Measurements from ENCODE around the gene NDUFV2. TPM values are rescaled to one million over a fixed set of nuclear protein-coding genes. Genes with fewer than 3 reads are reported as not detected.
A peak's percentile ranks its signal among the peaks of the same experiment; 100 is the strongest.

Gene NDUFV2
- total RNA-seq, 1 donor from 2014 or later: 381 TPM

GRCh38 chr18:9132628-9133027, 30.1 kb downstream of the NDUFV2 start:
- Mint-ChIP-seq H3K4me1 (ENCODE audit: low read depth) (peaks cover 40% of the 10 kb centered on the region), H3K27ac (no peak overlapping the region), H3K27me3 (ENCODE audit: insufficient read depth) (no peaks in the 10 kb centered on the region), H3K36me3 (ENCODE audit: low read depth) (peaks cover 48% of the 10 kb centered on the region), H3K9me3 (no peaks in the 10 kb centered on the region), H3K4me3 (no peak overlapping the region)
- intact Hi-C loops (cut with micrococcal nuclease): loop anchor here (10.0 kb wide), 1 partner anchor 782 kb away; the partner anchor contains the start of gene VAPA
- DNase-seq (ENCODE audit: low spot score): no peak

- Mint-ChIP-seq H3K36me3 (ENCODE audit: low read depth) (peaks cover 43% of the 10 kb centered on the region), H3K4me1 (ENCODE audit: low read depth) (peaks cover 41% of the 10 kb centered on the region), H3K9me3 (no peaks in the 10 kb centered on the region), H3K27ac (peak overlapping the region; percentile 75), H3K4me3 (no peak overlapping the region), H3K27me3 (ENCODE audit: insufficient read depth) (no peaks in the 10 kb centered on the region)
- no peak for DNase-seq (ENCODE audit: low spot score)
- intact Hi-C loops (cut with micrococcal nuclease): loop anchor here (10.0 kb wide), 1 partner anchor 782 kb away; the partner anchor contains the start of gene VAPA
These were observed 30.7 kb downstream of the NDUFV2 start for GRCh38 chr18:9133225-9133624.

- no peaks in the 10 kb centered on the region for H3K27me3 Mint-ChIP-seq (ENCODE audit: insufficient read depth)
- peaks cover 46% of the 10 kb centered on the region for H3K4me1 Mint-ChIP-seq (ENCODE audit: low read depth)
- intact Hi-C loops (cut with micrococcal nuclease): loop anchor here (5.0 to 10.0 kb wide), 2 partner anchors 477 to 780 kb away; partner anchors contain the start of genes PPP4R1 and VAPA
- H3K36me3 Mint-ChIP-seq (ENCODE audit: low read depth): peaks cover 40% of the 10 kb centered on the region
- H3K27ac Mint-ChIP-seq: peak overlapping the region; percentile 99
- DNase-seq (ENCODE audit: low spot score): no peak
- H3K4me3 Mint-ChIP-seq: peak overlapping the region; percentile 94
- no peaks in the 10 kb centered on the region for H3K9me3 Mint-ChIP-seq
These were observed 32.8 kb downstream of the NDUFV2 start for GRCh38 chr18:9135081-9135911.

- peak overlapping the region; percentile 99 for H3K27ac Mint-ChIP-seq
- H3K9me3 Mint-ChIP-seq: no peaks in the 10 kb centered on the region
- H3K36me3 Mint-ChIP-seq (ENCODE audit: low read depth): peaks cover 41% of the 10 kb centered on the region
- intact Hi-C loops (cut with micrococcal nuclease): loop anchor here (1.0 to 10.0 kb wide), 10 partner anchors 19 to 779 kb away; partner anchors contain the start of genes NDUFV2, PPP4R1, RALBP1 and TWSG1
- H3K4me3 Mint-ChIP-seq: peak overlapping the region; percentile 94
- peaks cover 49% of the 10 kb centered on the region for H3K4me1 Mint-ChIP-seq (ENCODE audit: low read depth)
- no peak for DNase-seq (ENCODE audit: low spot score)
- H3K27me3 Mint-ChIP-seq (ENCODE audit: insufficient read depth): no peaks in the 10 kb centered on the region
These were observed 33.4 kb downstream of the NDUFV2 start for GRCh38 chr18:9135912-9136314.

- DNase-seq (ENCODE audit: low spot score): peak; percentile 98
- Mint-ChIP-seq H3K27ac (peak within 1 kb of the TSS; percentile 99), H3K4me3 (peak within 1 kb of the TSS; percentile 94), H3K27me3 (ENCODE audit: insufficient read depth) (no peaks in the 10 kb centered on the region), H3K4me1 (ENCODE audit: low read depth) (peaks cover 54% of the 10 kb centered on the region), H3K9me3 (no peaks in the 10 kb centered on the region), H3K36me3 (ENCODE audit: low read depth) (peaks cover 47% of the 10 kb centered on the region)
- intact Hi-C loops (cut with micrococcal nuclease): loop anchor here (1.0 to 10.0 kb wide), 10 partner anchors 19 to 778 kb away; partner anchors contain the start of genes NDUFV2, PPP4R1, RALBP1 and TWSG1
These were observed 34.0 kb downstream of the NDUFV2 start, which contains the start of gene ANKRD12 for GRCh38 chr18:9136315-9137155. Gene ANKRD12, plus strand, starts transcription at chr18:9136781. Its CDS starts 45,652 bp downstream, at chr18:9182433.

GRCh38 chr18:9137168-9138066, 34.9 kb downstream of the NDUFV2 start:
- peaks cover 54% of the 10 kb centered on the region for H3K4me1 Mint-ChIP-seq (ENCODE audit: low read depth)
- H3K27ac Mint-ChIP-seq: peak overlapping the region; percentile 83
- H3K9me3 Mint-ChIP-seq: no peaks in the 10 kb centered on the region
- intact Hi-C loops (cut with micrococcal nuclease): loop anchor here (2.0 to 10.0 kb wide), 4 partner anchors 43 to 777 kb away; partner anchors contain the start of genes PPP4R1 and VAPA
- peak; percentile 72 for DNase-seq (ENCODE audit: low spot score)
- peak overlapping the region; percentile 93 for H3K4me3 Mint-ChIP-seq
- H3K36me3 Mint-ChIP-seq (ENCODE audit: low read depth): peaks cover 42% of the 10 kb centered on the region
- H3K27me3 Mint-ChIP-seq (ENCODE audit: insufficient read depth): no peaks in the 10 kb centered on the region

GRCh38 chr18:9139400-9140039, 37.0 kb downstream of the NDUFV2 start:
- intact Hi-C loops (cut with micrococcal nuclease): loop anchor here (5.0 to 10.0 kb wide), 4 partner anchors 473 to 1385 kb away; partner anchors contain the start of genes NAPG, PPP4R1 and VAPA
- Mint-ChIP-seq H3K4me1 (ENCODE audit: low read depth) (peaks cover 69% of the 10 kb centered on the region), H3K9me3 (peaks cover 4% of the 10 kb centered on the region), H3K36me3 (ENCODE audit: low read depth) (peaks cover 36% of the 10 kb centered on the region), H3K27me3 (ENCODE audit: insufficient read depth) (no peaks in the 10 kb centered on the region), H3K27ac (peak overlapping the region; percentile 83), H3K4me3 (peak overlapping the region; percentile 93)
- DNase-seq (ENCODE audit: low spot score): no peak

- H3K27ac Mint-ChIP-seq: peak overlapping the region; percentile 83
- peaks cover 34% of the 10 kb centered on the region for H3K36me3 Mint-ChIP-seq (ENCODE audit: low read depth)
- peaks cover 4% of the 10 kb centered on the region for H3K9me3 Mint-ChIP-seq
- intact Hi-C loops (cut with micrococcal nuclease): loop anchor here (5.0 to 10.0 kb wide), 2 partner anchors 528 to 1384 kb away; partner anchors contain the start of gene NAPG
- H3K4me3 Mint-ChIP-seq: peak overlapping the region; percentile 93
- DNase-seq (ENCODE audit: low spot score): no peak
- peaks cover 72% of the 10 kb centered on the region for H3K4me1 Mint-ChIP-seq (ENCODE audit: low read depth)
- H3K27me3 Mint-ChIP-seq (ENCODE audit: insufficient read depth): no peaks in the 10 kb centered on the region
These were observed 37.9 kb downstream of the NDUFV2 start for GRCh38 chr18:9140381-9140780.

- peaks cover 74% of the 10 kb centered on the region for H3K4me1 Mint-ChIP-seq (ENCODE audit: low read depth)
- intact Hi-C loops (cut with micrococcal nuclease): loop anchor here (5.0 to 10.0 kb wide), 2 partner anchors 529 to 1384 kb away; partner anchors contain the start of gene NAPG
- DNase-seq (ENCODE audit: low spot score): no peak
- peak overlapping the region; percentile 83 for H3K27ac Mint-ChIP-seq
- peak overlapping the region; percentile 93 for H3K4me3 Mint-ChIP-seq
- H3K36me3 Mint-ChIP-seq (ENCODE audit: low read depth): peaks cover 30% of the 10 kb centered on the region
- H3K27me3 Mint-ChIP-seq (ENCODE audit: insufficient read depth): no peaks in the 10 kb centered on the region
- peaks cover 4% of the 10 kb centered on the region for H3K9me3 Mint-ChIP-seq
These were observed 38.5 kb downstream of the NDUFV2 start for GRCh38 chr18:9140984-9141383.

GRCh38 chr18:9146224-9146623, 43.7 kb downstream of the NDUFV2 start:
- no peak overlapping the region for H3K4me3 Mint-ChIP-seq
- intact Hi-C loops (cut with micrococcal nuclease): loop anchor here (2.0 to 10.0 kb wide), 3 partner anchors 39 to 1379 kb away; partner anchors contain the start of gene NAPG
- peaks cover 4% of the 10 kb centered on the region for H3K9me3 Mint-ChIP-seq
- H3K36me3 Mint-ChIP-seq (ENCODE audit: low read depth): peaks cover 14% of the 10 kb centered on the region
- H3K27me3 Mint-ChIP-seq (ENCODE audit: insufficient read depth): no peaks in the 10 kb centered on the region
- no peak for DNase-seq (ENCODE audit: low spot score)
- H3K4me1 Mint-ChIP-seq (ENCODE audit: low read depth): peaks cover 81% of the 10 kb centered on the region
- H3K27ac Mint-ChIP-seq: no peak overlapping the region

Measured in activated T-helper 1 cell treated with anti-CD3 and anti-CD28 coated beads, Interleukin-12 subunit alpha, Interleukin-12 subunit beta, Interleukin-2, Interleukin-4 antibody, amounts not matched to agents 30 ng/mL and 10 ng/mL and 1 ng/mL, durations not matched to agents 14 hours and 24 hours and 36 hours (primary cell).